ENCODE data around the gene ATF3.

ATF3 gene

GRCh38 chr1:212615201-212615470 is 6.6 kb downstream of the ATF3 start:
- H3K36me3 ChIP-seq (ENCODE audit: control insufficient read depth in 2 of 2, insufficient read depth in 1 of 2, low read length in 2 of 2): peaks cover 20 to 60% of the 10 kb centered on the region in 2 experiments; a peak in 2 of 3 replicates
- no peaks in the 10 kb centered on the region; the same call in 1 of the 2 replicates for H3K4me1 ChIP-seq (ENCODE audit: control insufficient read depth, insufficient read depth, low read length)
- ChIA-PET POLR2A (no interaction called here), CTCF (interaction anchor here (0.9 to 2.1 kb wide), 3 partner anchors 50 to 138 kb away, joined by 3 to 9 read pairs (median 6); no protein-coding TSS in a partner anchor)
- no peak overlapping the region for H3K27ac ChIP-seq (ENCODE audit: extremely low read depth, low read depth, low read length)
- H3K4me3 ChIP-seq (ENCODE audit: low read depth, low read length): no peak overlapping the region
- H3K9me3 ChIP-seq (ENCODE audit: control insufficient read depth, insufficient read depth, low read depth, low read length): no peaks in the 10 kb centered on the region
- TF ChIP-seq ZNF426 (tag by site-specific recombination; IDR thresholded peaks at IDR 0.05) (no peak), ZNF561 (tag by site-specific recombination; IDR thresholded peaks at IDR 0.05; ENCODE audit: borderline replicate concordance) (no peak), ZNF529 (tag by site-specific recombination; IDR thresholded peaks at IDR 0.05; ENCODE audit: insufficient replicate concordance) (no peak), ZNF433 (tag by site-specific recombination; IDR thresholded peaks at IDR 0.05; ENCODE audit: low read depth) (no peak), ZFHX2 (tag by site-specific recombination; conservative IDR thresholded peaks at IDR 0.05) (no peak), ZNF560 (tag by site-specific recombination; IDR thresholded peaks at IDR 0.05; ENCODE audit: borderline replicate concordance) (no peak), ZBTB1 (tag by site-specific recombination; IDR thresholded peaks at IDR 0.05) (no peak), ZNF501 (tag by site-specific recombination; IDR thresholded peaks at IDR 0.05) (no peak), MYNN (tag by site-specific recombination; IDR thresholded peaks at IDR 0.05; ENCODE audit: borderline replicate concordance) (no peak), ZNF24 (tag by site-specific recombination; IDR thresholded peaks at IDR 0.05) (no peak), SCRT1 (tag by site-specific recombination; IDR thresholded peaks at IDR 0.05; ENCODE audit: borderline replicate concordance) (no peak), KLF9 (tag by site-specific recombination; IDR thresholded peaks at IDR 0.05; ENCODE audit: low read depth) (no peak), ZNF621 (tag by site-specific recombination; IDR thresholded peaks at IDR 0.05) (no peak), ZBTB48 (tag by site-specific recombination; IDR thresholded peaks at IDR 0.05) (no peak), AEBP2 (tag by site-specific recombination; IDR thresholded peaks at IDR 0.05; ENCODE audit: borderline replicate concordance) (no peak), SP7 (tag by site-specific recombination; IDR thresholded peaks at IDR 0.05) (no peak), ZNF394 (tag by site-specific recombination; IDR thresholded peaks at IDR 0.05; ENCODE audit: borderline replicate concordance) (no peak)
- TF ChIP-seq, protein P1, sequence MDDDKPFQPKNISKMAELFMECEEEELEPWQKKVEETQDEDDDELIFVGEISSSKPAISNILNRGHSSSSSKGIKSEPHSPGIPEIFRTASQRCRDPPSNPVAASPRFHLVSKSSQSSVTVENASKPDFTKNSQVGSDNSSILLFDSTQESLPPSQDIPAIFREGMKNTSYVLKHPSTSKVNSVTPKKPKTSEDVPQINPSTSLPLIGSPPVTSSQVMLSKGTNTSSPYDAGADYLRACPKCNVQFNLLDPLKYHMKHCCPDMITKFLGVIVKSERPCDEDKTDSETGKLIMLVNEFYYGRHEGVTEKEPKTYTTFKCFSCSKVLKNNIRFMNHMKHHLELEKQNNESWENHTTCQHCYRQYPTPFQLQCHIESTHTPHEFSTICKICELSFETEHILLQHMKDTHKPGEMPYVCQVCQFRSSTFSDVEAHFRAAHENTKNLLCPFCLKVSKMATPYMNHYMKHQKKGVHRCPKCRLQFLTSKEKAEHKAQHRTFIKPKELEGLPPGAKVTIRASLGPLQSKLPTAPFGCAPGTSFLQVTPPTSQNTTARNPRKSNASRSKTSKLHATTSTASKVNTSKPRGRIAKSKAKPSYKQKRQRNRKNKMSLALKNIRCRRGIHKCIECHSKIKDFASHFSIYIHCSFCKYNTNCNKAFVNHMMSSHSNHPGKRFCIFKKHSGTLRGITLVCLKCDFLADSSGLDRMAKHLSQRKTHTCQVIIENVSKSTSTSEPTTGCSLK (tag by site-specific recombination; IDR thresholded peaks at IDR 0.05): no peak
- TF ChIP-seq, protein P2, sequence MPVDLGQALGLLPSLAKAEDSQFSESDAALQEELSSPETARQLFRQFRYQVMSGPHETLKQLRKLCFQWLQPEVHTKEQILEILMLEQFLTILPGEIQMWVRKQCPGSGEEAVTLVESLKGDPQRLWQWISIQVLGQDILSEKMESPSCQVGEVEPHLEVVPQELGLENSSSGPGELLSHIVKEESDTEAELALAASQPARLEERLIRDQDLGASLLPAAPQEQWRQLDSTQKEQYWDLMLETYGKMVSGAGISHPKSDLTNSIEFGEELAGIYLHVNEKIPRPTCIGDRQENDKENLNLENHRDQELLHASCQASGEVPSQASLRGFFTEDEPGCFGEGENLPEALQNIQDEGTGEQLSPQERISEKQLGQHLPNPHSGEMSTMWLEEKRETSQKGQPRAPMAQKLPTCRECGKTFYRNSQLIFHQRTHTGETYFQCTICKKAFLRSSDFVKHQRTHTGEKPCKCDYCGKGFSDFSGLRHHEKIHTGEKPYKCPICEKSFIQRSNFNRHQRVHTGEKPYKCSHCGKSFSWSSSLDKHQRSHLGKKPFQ (tag by site-specific recombination; IDR thresholded peaks at IDR 0.05): no peak

DNA sequence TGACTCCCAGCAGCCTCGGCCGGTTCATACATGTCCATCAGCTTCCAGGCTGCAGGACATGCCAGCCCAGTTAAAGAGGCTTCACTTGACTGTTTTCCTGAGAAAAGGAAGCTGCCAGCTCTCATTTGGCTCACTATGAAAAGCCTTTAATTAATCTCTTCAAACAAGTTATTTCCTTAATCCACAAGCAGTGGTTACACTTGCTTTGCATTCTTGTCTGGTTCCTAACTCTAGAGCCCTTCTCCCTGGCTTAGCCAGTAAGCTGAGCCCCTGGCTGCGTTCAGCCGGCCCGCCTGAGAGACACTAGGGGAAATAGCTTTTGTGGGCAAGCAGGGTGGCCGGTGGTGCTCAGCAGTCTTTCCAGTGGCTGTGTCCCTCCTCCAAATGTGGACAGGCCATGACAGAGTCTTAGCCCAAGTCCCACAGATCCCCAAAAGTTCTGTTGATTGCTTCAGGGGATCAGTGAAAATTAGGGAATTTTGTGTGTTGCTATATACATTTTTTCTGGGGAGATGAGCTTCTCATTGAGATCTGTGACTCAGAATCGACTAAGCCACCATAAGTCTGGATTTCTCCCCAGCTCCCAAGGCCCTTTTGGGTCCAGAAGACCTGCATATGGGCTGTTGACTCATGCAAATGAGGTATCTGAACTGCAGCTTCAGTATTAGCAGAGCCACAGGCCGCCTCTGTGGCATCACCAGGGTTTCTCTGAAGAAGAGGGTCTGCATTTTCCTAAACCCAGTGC is 10.1 kb downstream of the ATF3 start:
- Histone ChIP-seq H3K27ac (ENCODE audit: extremely low read depth, low read depth, low read length) (no peak overlapping the region), H3K9me3 (ENCODE audit: control insufficient read depth, insufficient read depth, low read depth, low read length) (no peaks in the 10 kb centered on the region), H3K4me3 (ENCODE audit: low read depth, low read length) (no peak overlapping the region), H3K36me3 (ENCODE audit: control insufficient read depth in 2 of 2, insufficient read depth in 1 of 2, low read length in 2 of 2) (peaks cover 23 to 75% of the 10 kb centered on the region in 2 experiments), H3K4me1 (ENCODE audit: control insufficient read depth, insufficient read depth, low read length) (no peaks in the 10 kb centered on the region; the same call in 1 of the 2 replicates)
- POLR2A ChIA-PET: interaction anchor here (3.1 kb wide), 1 partner anchor 10 kb away, joined by 25 read pairs; the partner anchor contains the start of gene ATF3
- CTCF ChIA-PET: interaction anchor here (0.9 to 1.2 kb wide), 3 partner anchors 22 to 163 kb away, joined by 4 to 5 read pairs (median 5); no protein-coding TSS in a partner anchor
- TF ChIP-seq ZNF302 (tag by site-specific recombination; IDR thresholded peaks at IDR 0.05; ENCODE audit: low read depth): no peak
- TF ChIP-seq ZBTB17 (tag by site-specific recombination; IDR thresholded peaks at IDR 0.05): no peak
- no peak for TF ChIP-seq ZNF23 (tag by site-specific recombination; IDR thresholded peaks at IDR 0.05; ENCODE audit: borderline replicate concordance)
- no peak for TF ChIP-seq HOXA7 (CRISPR knock-in tag; IDR thresholded peaks at IDR 0.05; ENCODE audit: borderline replicate concordance)
- TF ChIP-seq, protein P1 (tag by site-specific recombination; IDR thresholded peaks at IDR 0.05): no peak
- no peak for TF ChIP-seq ZBTB1 (tag by site-specific recombination; IDR thresholded peaks at IDR 0.05)
- TF ChIP-seq ZNF747 (tag by site-specific recombination; IDR thresholded peaks at IDR 0.05): no peak
- TF ChIP-seq ZNF529 (tag by site-specific recombination; IDR thresholded peaks at IDR 0.05; ENCODE audit: insufficient replicate concordance): no peak
- no peak for TF ChIP-seq ZNF777 (tag by site-specific recombination; IDR thresholded peaks at IDR 0.05; ENCODE audit: borderline replicate concordance)
- no peak for TF ChIP-seq ZNF530 (tag by site-specific recombination; IDR thresholded peaks at IDR 0.05; ENCODE audit: low read depth)
- TF ChIP-seq ZFP41 (tag by site-specific recombination; IDR thresholded peaks at IDR 0.05; ENCODE audit: borderline replicate concordance): no peak

Data from HEK293 (cell line).